SK-N-SH (cell line): ENCODE data around the gene JPT2.

Source experiments
- CTCF ChIP-seq: fragments of 200-600 bp; sonication (generic); IDR thresholded peaks from 2 replicates; pipeline ENCODE4 v1.6.1; 2017; ENCODE audit warnings: antibody characterized with exemption, mild to moderate bottlenecking, moderate library complexity
- GABPA ChIP-seq: IDR thresholded peaks from 2 replicates; pipeline ENCODE4 v1.4.0; 2012; ENCODE audit warnings: low read depth, mild to moderate bottlenecking
- REST ChIP-seq: IDR thresholded peaks from 2 replicates; pipeline ENCODE4 v1.6.1; 2012; ENCODE audit warnings: mild to moderate bottlenecking, low read depth, low read length, moderate library complexity
- RFX5 ChIP-seq: IDR thresholded peaks from 2 replicates; pipeline ENCODE4 v1.6.1; 2012; ENCODE audit warnings: mild to moderate bottlenecking, improper control_type of control experiment, low read length
- USF1 ChIP-seq: IDR thresholded peaks from 2 replicates; pipeline ENCODE4 v1.4.0; 2012; ENCODE audit warnings: low read depth, borderline replicate concordance

GRCh38 chr16:1641261-1641660 lies 36.8 kb upstream of the JPT2 start:
- no peak for TF ChIP-seq USF1
- no peak for TF ChIP-seq GABPA
- TF ChIP-seq REST: no peak
- no peak for TF ChIP-seq CTCF
- no peak for TF ChIP-seq RFX5
